Neutrophil (primary cell): ENCODE measurements around the gene PLA2G1B.

ENCODE experiments used
- H3K27ac ChIP-seq: fragments of 200-600 bp; sonication (generic); 2 replicates; pipeline ENCODE4 v1.5.1; 2016; ENCODE audit warnings: mild to moderate bottlenecking, moderate library complexity
- H3K27me3 ChIP-seq: fragments of 200-600 bp; sonication (generic); 2 replicates; pipeline ENCODE4 v1.6.0; 2016; ENCODE audit warnings: mild to moderate bottlenecking
- H3K36me3 ChIP-seq: fragments of 200-600 bp; sonication (generic); 2 replicates; pipeline ENCODE4 v1.5.1; 2017
- H3K4me1 ChIP-seq, 2 experiments: fragments of 200-600 bp in 1 of 2; sonication (generic) in 1 of 2; 1 replicate in 1 of 2; 2 replicates in 1 of 2; pipeline versions ENCODE4 v1.5.1 to v1.6.1; 2013 to 2016; ENCODE audit warnings: low read depth in 1 of 2, low read length in 1 of 2, mild to moderate bottlenecking in 1 of 2, moderate library complexity in 1 of 2; ENCODE audit not compliant: control insufficient read depth in 1 of 2, insufficient read depth in 1 of 2
- H3K4me3 ChIP-seq, 2 experiments: fragments of 200-600 bp in 1 of 2; sonication (generic) in 1 of 2; 1 replicate in 1 of 2; 2 replicates in 1 of 2; pipeline ENCODE4 v1.5.1; 2013 to 2016; ENCODE audit warnings: low read depth in 1 of 2, low read length in 1 of 2, mild to moderate bottlenecking in 1 of 2, moderate library complexity in 1 of 2
- H3K9me3 ChIP-seq: fragments of 200-600 bp; sonication (generic); 2 replicates; pipeline ENCODE4 v1.5.1; 2016
- TF ChIP-seq, protein P1 (sequence below): fragments of 200-600 bp; sonication (generic); IDR thresholded peaks from 2 replicates; pipeline ENCODE4 v1.5.1; 2016; ENCODE audit warnings: antibody characterized with exemption

PLA2G1B gene

GRCh38 chr12:120370343-120371243 lies 43.0 kb upstream of the PLA2G1B start:
- no peaks in the 10 kb centered on the region for H3K36me3 ChIP-seq
- H3K9me3 ChIP-seq = no peaks in the 10 kb centered on the region
- TF ChIP-seq, protein P1, sequence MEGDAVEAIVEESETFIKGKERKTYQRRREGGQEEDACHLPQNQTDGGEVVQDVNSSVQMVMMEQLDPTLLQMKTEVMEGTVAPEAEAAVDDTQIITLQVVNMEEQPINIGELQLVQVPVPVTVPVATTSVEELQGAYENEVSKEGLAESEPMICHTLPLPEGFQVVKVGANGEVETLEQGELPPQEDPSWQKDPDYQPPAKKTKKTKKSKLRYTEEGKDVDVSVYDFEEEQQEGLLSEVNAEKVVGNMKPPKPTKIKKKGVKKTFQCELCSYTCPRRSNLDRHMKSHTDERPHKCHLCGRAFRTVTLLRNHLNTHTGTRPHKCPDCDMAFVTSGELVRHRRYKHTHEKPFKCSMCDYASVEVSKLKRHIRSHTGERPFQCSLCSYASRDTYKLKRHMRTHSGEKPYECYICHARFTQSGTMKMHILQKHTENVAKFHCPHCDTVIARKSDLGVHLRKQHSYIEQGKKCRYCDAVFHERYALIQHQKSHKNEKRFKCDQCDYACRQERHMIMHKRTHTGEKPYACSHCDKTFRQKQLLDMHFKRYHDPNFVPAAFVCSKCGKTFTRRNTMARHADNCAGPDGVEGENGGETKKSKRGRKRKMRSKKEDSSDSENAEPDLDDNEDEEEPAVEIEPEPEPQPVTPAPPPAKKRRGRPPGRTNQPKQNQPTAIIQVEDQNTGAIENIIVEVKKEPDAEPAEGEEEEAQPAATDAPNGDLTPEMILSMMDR = no peak
- no peak overlapping the region for H3K27ac ChIP-seq
- peaks cover 100% of the 10 kb centered on the region for H3K27me3 ChIP-seq
- peaks cover 0 to 6% of the 10 kb centered on the region in 2 experiments for H3K4me1 ChIP-seq
- H3K4me3 ChIP-seq = no peak overlapping the region

- Histone ChIP-seq H3K4me1 (peaks cover 0 to 6% of the 10 kb centered on the region in 2 experiments), H3K4me3 (no peak overlapping the region), H3K27me3 (peaks cover 100% of the 10 kb centered on the region), H3K9me3 (no peaks in the 10 kb centered on the region), H3K27ac (no peak overlapping the region), H3K36me3 (no peaks in the 10 kb centered on the region)
- TF ChIP-seq, protein P1 = no peak
Observed at GRCh38 chr12:120369603-120370342, 42.2 kb upstream of the PLA2G1B start.

- H3K4me3 ChIP-seq = no peak within 1 kb of the TSS
- peaks cover 0 to 6% of the 10 kb centered on the region in 2 experiments for H3K4me1 ChIP-seq
- H3K27ac ChIP-seq = no peak within 1 kb of the TSS
- H3K9me3 ChIP-seq = no peaks in the 10 kb centered on the region
- no peaks in the 10 kb centered on the region for H3K36me3 ChIP-seq
- peaks cover 100% of the 10 kb centered on the region for H3K27me3 ChIP-seq
- TF ChIP-seq, protein P1 = no peak
Observed at GRCh38 chr12:120368789-120369602, 41.4 kb upstream of the PLA2G1B start, which contains the start of gene MSI1. Gene MSI1, minus strand, starts transcription at chr12:120369164. Its CDS starts 73 bp downstream, at chr12:120369091.

DNA sequence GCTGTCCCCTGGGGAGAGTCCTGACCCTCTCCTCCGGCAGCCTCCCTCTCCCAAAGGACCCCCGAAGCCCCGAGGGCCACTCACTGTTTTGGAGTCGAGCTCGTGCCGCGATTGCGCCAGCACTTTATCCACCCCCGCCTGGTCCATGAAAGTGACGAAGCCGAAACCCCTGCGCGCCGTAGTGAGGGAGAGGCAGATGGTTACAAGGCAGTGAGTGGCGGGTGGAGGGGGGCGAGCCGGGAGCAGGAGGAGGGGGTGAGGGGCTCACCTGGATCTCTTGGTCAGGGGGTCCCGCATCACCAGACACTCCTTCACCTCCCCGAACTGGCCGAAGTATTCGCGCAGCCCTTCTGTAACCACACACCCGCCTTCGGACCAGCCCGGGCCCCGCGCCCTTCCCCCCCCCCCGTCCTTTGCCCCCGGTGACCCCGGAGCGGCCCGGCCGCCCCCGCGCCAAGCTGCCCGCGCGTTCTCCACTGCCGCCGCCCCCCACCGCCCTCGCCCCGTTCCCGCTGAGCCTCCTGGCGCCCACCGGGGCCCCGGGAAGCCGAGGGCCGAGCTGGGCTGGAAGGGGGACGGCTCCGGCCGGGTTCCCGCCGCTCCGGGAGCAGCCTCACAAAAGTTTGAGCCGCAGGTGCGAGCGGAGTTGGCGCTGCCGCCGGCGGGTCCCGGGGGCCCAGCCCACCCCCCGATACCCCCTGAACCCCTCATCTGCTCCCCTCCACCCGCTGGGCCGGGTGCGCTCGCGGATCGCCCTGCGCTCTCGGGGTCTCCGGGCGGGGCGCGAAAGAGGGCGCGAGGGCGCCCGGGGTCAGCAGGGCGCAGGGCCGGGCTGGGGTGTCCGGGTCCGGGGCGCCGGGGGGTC lies 40.6 kb upstream of the PLA2G1B start:
- peaks cover 0 to 6% of the 10 kb centered on the region in 2 experiments for H3K4me1 ChIP-seq
- H3K4me3 ChIP-seq = no peak overlapping the region
- TF ChIP-seq, protein P1 = no peak
- H3K36me3 ChIP-seq = no peaks in the 10 kb centered on the region
- peaks cover 100% of the 10 kb centered on the region for H3K27me3 ChIP-seq
- H3K27ac ChIP-seq = no peak overlapping the region
- H3K9me3 ChIP-seq = no peaks in the 10 kb centered on the region
